Fibroblast of peridontal ligament (primary cell): ENCODE results near the gene C19orf44.
A peak's percentile ranks its signal among the peaks of the same experiment; 100 is the strongest.
"Not testable (repeated sequence)": the region's sequence is repeated elsewhere in the genome, so short reads cannot be mapped to it uniquely, and the experiment has no call there.

Experiments used
- DNase-seq: peaks from one replicate; pipeline ENCODE4 v3.0.0-alpha.2; 2010; ENCODE audit errors: extremely low read depth

C19orf44 gene

DNA sequence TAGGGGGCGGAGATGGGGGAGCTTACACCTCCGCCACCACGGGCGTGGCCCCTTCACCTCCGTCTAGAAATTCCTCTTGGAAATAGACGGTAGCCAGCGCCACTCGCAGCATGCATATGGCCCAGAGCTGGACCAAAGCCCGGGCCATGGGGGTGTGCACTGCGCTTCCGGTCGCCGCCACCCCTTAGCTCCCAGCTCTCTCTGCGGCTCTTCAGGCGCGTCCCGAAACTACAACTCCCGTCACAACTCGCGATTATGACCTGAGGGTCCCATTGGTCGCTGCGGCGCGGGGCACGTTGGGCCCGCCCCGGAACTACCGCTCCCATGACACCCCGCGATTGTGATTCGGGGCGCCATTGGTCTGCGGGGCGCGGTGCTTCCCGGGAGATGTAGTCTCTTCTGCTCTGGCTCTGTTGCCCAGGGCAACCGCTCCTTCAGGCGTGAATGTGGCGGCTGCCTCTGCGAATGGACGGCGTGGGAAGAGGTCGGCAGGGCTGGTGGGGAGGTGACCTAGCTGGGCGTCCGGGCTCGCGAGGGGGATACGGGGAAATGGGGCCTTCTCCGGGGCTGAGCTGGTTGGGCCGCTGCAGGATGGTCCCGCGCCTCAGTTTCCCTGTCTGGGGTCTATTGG is at the start of gene C19orf44, which contains the start of gene CALR3:
C19orf44 (plus strand) TSS at position 413 of the 631 bp plus-strand sequence. CDS start 4,399 bp downstream, outside the sequence.
CALR3 (minus strand) TSS at position 186 of the 631 bp plus-strand sequence; CDS start at position 148, 38 bp downstream.
- DNase-seq: peak; percentile 97

DNA sequence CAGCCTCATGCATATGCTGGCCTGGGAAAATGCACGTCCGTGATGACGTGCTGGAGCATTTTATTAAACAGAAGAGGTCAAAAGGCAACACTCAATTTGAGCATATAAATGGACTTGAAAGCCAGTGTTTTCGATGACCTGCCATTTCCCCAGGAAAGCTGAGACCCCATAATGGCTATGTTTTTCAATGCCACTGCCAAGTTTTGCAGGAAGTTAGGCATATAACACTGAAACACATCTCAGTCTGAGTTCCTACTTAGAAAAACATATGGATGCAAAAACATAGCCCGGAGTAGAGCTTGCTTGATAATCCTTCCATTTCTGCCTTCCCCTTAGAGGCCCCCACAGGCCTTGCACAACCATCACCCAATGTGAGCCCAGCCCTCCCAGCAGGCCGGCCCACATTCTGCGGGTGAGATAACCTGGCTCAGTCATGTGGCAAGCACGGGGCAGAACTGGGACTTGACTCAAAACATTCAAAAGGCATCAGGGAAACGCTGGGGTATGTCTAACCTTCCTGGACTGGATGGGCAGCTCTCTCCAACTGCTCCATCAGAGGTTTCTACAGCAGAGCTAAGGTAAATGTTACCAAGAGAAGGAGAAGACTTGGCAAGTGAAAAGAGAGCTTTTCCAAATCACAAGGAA is 49.3 kb upstream of the C19orf44 start:
- DNase-seq: peak; percentile 89

DNA sequence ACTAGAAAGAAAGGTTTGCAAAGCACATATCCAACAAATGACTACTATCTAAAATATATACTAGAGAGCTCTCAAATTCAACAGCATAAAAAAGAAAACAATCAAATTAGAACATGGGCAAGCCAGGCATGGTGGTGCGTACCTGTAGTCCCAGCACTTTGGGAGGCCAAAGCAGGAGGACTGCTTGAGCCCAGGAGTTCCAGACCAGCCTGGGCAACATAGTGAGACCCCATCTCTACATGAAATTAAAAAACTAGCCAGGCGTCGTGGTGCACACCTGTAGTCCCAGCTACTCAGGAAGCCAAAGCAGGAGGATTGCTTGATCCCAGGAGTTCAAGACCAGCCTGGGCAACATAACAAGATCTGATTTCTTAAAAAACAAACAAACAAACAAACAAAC is 47.3 kb upstream of the C19orf44 start:
- not testable (repeated sequence) for DNase-seq

DNA sequence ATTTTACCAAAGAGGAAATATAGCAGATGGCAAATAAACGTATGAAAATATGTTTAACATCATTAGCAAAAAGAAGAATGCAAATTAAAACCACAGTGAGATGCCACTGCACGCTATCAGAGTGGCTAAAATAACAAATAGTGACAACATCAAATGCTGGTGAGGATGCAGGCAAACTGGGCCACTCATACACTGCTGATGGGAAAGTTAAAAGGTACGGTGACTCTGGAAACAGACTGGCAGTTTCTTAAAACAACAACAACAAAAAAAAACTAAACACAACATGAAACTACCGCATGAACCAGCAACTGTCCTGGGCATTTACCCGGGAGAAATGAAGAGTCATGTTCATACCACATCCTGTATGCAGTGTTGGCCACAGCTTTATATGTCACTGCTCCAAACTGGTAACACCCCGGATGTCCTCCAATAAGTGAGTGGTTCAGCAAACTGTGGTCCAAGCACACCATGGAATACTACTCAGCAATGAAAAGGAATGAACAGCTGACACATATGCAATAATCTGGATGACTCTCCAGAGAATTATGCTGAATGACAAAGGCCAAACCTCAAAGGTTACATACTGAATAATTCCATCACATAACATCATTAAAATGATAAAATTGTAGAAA is 46.7 kb upstream of the C19orf44 start:
- no peak for DNase-seq

DNA sequence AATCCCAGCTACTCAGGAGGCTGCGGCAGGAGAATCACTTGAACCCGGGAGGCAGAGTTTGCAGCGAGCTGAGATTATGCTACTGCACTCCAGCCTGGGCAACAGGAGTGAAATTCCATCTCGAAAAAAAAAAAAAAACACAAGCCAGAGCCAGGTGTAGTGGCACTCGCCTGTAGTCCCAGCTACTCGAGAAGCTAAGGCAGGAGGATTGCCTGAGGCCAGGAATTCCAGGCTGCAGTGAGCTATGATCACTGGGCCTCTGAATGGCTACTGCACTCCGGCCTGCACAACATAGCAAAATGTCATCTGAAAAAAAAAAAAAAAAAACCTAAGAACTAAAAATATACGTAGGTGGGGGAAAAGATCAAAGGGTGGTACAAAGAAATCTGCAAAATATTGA is 43.9 kb upstream of the C19orf44 start:
- no peak for DNase-seq

DNA sequence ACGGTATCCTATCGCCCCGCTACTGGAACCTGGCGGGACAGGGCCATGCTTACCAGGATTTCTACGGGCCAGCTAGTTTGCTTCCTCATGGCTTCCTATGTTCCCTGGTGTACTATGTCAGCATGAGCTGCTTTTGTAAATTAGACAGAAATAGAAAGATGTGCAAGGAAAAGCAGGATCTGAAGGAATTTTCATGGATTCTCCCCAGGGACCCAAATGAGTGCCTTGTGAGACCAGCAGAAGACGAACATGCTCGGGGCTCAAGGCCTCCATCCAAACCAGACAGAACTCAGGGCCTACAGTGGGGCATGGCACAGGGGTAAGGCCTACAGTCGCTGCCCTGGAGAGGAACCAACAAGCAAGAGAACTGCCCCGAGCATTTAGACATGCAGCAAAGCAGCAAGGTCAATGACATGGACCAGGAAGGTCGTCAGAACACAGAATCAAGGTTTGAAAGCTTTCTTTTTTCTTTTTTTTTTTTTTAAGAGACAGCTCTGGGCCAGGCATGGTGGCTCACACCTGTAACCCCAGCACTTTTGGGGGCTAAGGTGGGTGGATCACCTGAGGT is 41.8 kb upstream of the C19orf44 start:
- DNase-seq: peak; percentile 30

DNA sequence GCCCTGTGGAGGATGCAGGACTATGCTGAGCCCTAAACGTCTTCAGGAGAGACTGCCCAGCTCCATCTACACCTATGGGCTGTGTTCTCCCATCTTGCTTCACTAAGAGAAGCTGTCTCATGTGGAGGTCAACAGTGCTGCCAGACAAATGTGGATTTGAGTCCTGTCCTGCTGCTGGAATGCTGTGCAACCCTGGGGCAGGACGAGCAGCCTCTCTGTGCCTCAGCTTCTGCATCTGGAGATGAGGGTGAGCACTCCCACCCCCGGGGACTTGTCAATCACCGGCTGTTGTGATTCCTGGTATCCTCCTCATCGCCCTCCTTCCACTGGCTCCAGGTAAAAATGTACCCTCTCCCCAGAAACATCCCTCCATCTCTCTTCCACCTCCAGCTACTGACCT is 40.7 kb upstream of the C19orf44 start:
- no peak for DNase-seq

DNA sequence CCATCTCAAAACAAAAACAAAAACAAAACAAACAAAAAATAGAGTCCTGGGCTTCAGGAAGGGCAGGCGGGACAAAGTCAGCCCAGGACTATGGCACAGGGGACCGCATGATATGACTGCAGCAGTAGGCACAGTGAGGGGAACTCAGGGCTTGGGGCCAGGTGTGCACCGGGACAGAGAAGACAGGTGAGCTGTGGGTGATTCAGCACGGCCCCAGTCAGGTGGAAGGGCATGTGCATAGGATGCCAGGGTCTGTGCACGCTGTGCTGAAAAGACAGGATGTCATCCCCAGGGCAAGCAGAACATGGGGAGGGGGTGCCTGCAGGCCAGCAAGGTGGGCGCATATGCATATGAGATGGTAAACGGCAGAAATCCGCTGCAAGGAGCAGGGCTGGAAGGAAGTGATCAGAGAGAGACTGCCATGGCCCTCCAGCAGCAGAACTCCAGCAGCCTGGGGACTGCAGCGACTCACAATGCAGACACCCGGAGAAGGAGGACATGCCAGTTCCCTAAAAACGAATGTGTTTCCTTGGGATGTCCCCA is 39.5 kb upstream of the C19orf44 start:
- DNase-seq: no peak

DNA sequence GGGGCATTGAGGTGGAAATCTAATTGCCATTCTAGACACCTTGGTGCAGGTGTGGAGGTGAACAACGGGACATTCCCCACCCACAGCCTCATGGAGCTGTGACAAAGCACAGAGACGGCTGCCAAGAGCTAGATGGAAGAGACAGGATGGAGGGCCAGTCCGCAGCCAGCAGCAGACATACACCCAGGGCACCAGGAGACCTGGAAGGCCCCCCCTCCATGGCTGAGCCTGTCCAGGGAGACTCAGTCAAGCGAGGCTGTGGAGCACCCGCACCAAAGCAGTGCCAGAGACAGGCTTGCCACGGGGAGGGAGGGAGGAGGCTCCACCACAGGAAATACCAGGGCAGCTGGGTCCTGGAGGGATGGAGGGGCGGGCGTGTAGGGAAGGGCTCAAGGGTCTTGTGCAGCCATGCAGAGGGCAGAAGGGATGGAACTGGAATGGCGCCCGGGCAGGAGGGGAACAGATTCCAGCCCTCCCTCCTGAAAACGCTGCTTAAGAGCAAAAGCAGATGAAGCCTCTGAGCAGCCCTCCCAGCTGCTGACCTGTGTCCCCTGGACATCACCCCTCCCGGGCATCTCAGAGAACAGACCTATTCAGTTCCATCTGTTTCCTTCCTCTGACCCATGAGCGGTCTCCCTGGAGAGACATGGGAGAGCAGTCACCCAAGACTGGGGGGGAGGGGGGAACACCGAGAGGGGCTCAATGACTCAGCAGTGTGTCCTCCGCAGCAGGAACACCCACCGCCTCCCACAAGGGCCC is 38.8 kb upstream of the C19orf44 start:
- DNase-seq: peak; percentile 50

DNA sequence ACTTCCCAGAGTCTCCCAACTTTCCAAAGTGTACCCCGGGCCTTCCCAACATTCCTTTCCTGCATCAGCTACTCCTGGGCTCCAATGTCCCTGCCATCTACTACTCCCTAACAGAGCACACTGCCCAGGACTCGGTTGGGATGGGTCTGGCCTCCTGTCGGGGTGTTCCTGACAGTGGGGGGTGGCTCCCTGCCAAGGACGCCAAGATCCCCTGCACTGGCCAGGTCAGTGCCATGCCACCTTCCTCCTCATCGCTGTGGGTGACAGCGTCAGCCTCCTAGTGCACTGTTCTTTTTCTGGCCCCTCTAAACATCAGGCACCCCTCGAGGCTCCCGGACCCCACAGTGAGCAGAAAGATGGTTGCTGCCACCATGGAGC is 38.3 kb upstream of the C19orf44 start:
- DNase-seq: no peak

DNA sequence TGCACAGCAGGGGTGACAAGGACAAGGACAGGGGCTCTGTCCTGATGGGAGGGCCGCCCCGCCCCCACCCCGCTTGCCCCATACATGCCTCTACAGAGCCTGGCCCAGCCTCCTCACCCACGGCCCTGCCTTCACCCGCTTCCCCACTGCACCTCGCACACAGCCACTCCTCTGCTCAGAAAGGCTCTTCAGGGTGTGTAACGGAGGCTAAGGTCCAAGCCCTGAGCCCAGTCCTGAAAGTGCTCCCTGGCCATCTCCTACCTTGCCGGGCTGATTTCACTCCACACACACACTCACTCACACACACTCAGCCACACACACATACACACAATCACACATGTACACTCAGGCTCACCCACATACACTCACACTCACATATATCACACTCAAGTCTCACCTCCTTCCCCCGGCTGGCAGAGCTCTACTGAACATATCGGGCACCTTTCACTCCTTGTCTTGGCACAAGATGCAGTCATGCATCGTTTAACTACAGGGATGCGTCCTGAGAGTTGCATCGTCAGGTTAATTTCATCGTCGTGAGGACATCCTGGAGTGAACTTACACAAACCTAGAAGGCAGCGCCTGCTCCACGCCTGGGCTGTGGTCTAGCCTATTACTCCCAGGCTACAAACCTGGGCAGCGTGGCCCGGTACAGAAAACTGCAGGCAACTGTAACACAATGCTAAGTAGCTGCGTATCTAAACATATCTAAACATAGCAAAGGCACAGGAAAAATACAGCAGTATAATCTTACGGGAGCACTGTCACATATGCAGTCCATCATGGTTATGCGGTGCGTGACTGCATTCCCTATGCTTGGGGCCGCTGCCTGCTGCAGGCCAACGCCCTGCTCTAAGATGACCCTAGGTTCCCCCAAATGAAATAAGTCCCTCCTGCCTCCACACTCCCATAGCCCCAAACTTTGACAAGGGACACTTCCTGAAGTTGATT is 37.5 kb upstream of the C19orf44 start:
- no peak for DNase-seq

DNA sequence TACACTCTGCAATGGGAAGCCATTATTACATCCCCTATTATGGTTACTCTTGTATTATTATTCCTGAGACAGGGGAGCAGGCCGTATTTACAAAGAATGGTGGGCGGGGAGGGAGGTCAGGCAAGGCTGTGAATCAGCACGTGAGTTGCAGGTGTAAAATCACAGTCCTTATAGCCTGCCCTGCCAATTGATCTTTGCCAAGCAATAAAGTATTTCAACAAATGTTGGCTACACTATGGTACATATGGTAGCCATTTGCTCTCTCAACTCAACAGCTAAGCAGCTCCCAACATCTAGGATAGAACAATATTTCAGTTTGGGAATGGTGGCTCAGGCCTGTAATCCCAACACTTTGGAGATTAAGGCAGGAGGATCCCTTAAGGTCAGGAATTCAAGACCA is 36.5 kb upstream of the C19orf44 start:
- no peak for DNase-seq

DNA sequence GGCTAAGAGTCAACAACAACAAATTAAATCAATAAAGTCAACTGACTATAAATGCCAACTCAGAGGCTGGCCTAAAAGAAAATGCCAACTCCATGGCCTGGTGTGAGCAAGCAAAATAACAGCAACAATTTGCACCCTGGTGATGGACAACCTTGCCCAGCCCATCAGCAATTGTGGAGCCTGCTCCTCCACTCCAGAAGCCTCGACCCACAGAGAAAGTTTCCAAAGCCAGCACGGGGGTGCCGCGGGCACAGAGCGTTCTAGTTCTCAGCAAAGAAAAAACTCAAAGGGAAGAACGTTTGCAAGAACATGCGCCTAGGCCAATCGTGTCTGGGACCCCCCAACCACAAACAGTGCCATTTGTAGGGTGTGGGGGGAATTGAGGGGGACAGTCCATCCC is 35.7 kb upstream of the C19orf44 start:
- DNase-seq: no peak

DNA sequence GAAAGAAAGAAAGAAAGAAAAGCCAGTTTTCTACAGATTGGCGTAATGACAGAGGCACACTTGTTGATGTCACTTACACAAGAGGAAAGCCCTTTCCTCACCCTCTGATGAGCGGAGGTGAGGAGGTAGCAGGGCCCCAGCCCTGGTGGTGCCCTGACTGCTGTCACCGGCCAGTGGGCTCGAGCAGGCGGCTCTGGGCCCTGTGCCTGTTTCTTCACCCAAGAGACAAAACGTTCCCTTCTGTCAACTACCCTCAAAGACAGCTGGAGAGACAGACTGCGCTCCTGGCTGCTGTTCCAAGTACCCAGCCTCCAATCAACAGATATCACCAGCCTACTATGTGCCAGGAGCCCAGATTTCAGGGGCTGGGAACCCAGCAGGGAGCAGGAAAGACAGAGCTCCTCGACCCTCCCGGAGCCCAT is 34.6 kb upstream of the C19orf44 start:
- DNase-seq: no peak

DNA sequence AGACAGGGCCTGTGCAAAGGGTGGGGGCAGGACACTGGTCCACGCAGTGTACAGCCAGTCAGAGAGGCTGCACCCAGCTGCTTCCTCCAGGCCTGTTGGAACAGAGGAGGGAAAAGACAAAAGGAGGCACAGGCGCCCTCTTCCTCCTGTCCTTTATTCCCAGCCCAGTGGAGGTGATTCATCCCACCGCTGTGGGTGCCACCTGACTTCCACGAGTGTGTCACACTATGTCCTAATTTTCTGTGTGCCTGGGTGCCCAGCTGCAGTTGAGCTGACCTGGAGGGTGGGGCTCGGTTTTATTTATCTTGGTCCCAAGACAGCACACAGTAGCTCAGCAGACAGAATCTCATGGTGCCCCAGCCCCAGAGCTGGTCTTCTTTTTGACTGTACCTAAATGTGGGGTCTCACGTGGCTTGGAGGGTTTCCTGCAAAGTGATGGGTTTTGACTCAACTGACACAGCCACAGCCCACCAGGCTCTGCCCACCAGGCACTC is 33.4 kb upstream of the C19orf44 start:
- no peak for DNase-seq

DNA sequence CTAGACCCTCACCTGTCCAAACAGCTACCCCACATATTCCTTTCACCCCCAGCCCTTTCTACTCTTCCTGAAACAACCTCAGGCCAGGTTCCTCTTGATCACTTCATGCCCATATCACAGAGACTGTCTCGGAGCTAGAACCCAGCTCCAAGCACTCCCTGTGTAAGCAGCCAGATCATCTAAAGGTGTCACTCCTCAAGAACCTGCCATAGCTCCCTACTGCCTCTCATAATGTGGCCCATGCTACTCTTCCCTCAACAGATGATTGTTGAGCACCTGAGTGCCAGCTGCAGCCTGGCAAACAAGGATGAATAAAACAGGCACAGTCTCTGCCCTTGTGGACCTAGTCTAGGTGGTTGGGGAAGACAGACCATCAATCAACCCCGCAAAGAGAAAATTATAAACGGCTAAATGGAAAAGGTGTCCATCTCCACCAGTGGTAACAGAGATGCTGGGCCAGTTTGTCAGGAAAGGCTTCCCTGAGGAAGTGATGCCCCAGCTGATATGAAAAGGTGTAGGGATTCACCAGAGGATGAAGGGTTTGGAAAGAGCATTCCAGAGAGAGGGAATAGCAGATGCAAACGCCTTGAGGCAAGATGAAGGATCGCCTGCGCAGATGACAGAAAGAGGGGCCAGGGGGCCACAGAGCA is 32.7 kb upstream of the C19orf44 start:
- no peak for DNase-seq

DNA sequence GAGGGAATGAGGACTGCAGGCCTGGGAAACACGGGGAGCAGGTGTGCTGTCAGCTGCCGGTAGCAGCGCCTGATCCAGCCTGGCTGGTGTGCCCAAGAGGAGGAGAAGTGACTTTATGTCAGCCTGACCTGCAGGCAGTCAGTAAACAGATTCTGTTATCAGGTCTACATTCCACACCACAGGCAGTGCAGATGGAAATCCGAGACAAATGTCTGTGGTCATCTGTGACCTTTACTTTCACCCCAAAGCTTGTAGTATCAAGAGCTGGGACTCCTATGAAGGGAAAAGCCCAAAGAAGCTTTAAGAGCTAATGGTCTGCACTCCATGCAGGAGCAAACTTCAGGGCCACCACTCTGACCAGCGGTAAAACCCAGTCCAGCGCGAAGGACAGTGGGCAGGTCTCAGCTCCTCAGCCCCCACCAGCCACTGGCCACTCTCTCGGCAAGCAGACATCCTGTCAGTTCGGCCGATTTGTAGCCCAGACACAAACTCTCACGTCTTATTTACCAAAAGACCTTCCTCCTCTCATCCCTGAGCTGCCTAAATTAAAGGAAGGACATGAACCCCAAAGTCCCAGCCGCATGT is 32.1 kb upstream of the C19orf44 start:
- DNase-seq: no peak

DNA sequence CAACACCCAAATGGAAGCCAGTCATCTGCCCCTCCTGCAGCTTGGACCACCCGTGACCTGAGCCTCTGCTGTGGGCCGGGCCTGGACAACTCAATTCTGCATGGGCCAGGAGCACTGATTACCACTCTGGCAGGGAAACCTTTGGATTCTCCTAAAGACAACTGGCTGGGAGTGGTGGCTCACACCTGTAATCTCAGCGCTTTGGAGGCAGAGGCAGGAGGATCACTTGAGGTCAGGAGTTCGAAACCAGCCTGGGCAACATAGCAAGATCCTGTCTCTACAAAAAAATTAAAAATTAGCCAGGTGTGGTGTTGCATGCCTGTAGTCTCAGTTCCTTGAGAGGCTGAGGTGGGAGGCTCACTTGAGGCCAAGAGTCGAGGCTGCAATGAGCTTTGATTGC is 31.0 kb upstream of the C19orf44 start:
- DNase-seq: no peak

DNA sequence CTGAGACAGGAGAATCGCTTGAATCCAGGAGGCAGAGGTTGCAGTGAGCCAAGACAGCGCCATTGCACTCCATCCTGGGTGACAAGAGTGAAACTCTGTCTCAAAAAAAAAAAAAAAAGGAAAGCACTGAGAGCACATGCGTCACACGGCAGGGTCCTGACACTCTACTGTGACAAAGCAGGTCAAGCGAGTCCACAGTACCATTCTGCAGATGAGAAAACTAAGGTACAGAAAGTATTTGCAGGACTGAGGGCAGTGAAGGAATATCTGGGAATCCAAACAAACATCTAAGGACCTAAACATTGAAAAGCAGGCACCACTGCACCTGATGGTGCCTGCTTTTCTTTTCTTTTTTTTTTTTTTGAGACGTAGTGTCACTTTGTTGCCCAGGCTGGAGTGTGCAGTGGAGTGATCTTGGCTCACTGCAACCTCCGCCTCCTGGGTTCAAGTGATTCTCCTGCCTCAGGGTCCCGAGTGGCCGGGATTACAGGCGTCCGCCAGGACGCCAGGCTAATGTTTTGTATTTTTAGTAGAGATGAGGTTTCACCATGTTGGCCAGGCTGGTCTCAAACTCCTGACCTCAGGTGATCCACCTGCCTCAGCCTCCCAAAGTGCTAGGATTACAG is 29.3 kb upstream of the C19orf44 start:
- DNase-seq: not testable (repeated sequence)
